MM.1S (cell line): ENCODE results near the gene FYN.

ENCODE experiments used
- EZH2 ChIP-seq: fragments of 300-600 bp; sonication (generic); optimal IDR thresholded peaks from 2 replicates; pipeline ENCODE3; 2017; ENCODE audit warnings: low read depth, mild to moderate bottlenecking, antibody characterized with exemption, low read length, mixed read lengths
- TF ChIP-seq, protein P1 (sequence below): fragments of 300-600 bp; sonication (generic); IDR thresholded peaks from 2 replicates; pipeline ENCODE4 v1.5.1; 2016; ENCODE audit warnings: antibody characterized with exemption, low read length, mixed read lengths

DNA sequence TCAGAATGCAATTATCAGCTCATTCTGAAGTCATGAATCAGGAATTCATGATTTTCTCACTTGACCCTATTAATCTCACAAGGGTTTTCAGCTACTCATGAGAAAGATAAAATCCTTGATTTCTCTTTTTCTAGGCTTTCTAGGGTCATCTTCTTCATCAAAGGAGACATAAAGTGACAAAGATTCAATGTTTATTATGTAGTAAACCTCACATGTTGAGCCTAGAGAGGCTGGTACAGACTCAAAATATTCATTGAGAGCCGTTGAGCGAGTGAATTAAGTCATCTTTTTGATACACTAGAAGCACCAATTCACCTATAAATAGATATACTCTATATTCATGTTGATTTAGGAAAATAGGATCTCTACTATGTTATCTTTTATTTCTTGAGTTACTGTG lies 162.8 kb downstream of the FYN start:
- TF ChIP-seq EZH2, result no peak
- TF ChIP-seq, protein P1, sequence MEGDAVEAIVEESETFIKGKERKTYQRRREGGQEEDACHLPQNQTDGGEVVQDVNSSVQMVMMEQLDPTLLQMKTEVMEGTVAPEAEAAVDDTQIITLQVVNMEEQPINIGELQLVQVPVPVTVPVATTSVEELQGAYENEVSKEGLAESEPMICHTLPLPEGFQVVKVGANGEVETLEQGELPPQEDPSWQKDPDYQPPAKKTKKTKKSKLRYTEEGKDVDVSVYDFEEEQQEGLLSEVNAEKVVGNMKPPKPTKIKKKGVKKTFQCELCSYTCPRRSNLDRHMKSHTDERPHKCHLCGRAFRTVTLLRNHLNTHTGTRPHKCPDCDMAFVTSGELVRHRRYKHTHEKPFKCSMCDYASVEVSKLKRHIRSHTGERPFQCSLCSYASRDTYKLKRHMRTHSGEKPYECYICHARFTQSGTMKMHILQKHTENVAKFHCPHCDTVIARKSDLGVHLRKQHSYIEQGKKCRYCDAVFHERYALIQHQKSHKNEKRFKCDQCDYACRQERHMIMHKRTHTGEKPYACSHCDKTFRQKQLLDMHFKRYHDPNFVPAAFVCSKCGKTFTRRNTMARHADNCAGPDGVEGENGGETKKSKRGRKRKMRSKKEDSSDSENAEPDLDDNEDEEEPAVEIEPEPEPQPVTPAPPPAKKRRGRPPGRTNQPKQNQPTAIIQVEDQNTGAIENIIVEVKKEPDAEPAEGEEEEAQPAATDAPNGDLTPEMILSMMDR, result no peak
